B cell (primary cell): ENCODE results near the gene KIAA1328.

ENCODE experiments used
- CTCF ChIP-seq: fragments of 200-600 bp; IDR thresholded peaks from one replicate; pipeline ENCODE4 v1.8.0; 2022; ENCODE audit warnings: antibody characterized with exemption, mild to moderate bottlenecking
- EZH2 ChIP-seq: IDR thresholded peaks from 2 replicates; pipeline ENCODE4 v1.6.1; 2012; ENCODE audit warnings: borderline replicate concordance, low read depth, mild to moderate bottlenecking, moderate library complexity, low read length; ENCODE audit not compliant: insufficient read depth, poor library complexity, severe bottlenecking

- no peak for TF ChIP-seq EZH2
- no peak for TF ChIP-seq CTCF
Measured at GRCh38 chr18:36929601-36930000, 100.7 kb downstream of the KIAA1328 start.
